Upper lobe of right lung (tissue), 1 donor: ENCODE data around the gene EDAR. TPM values are rescaled to one million over a fixed set of nuclear protein-coding genes. Genes with fewer than 3 reads are reported as not detected.

Experiments
- ATAC-seq: fragments of 200-7000 bp; cut with Tn5 transposase; one replicate; pipeline ENCODE4 v1.9.1; 2020; ENCODE audit warnings: mild to moderate bottlenecking, moderate library complexity
- DNase-seq: peaks from one replicate; pipeline ENCODE4 v3.0.0-alpha.2; 2020
- H3K27ac ChIP-seq: fragments of 200-600 bp; one replicate; pipeline ENCODE4 v1.8.0; 2022
- H3K27me3 ChIP-seq: fragments of 200-600 bp; one replicate; pipeline ENCODE4 v1.8.0; 2022; ENCODE audit warnings: mild to moderate bottlenecking
- H3K36me3 ChIP-seq: fragments of 200-600 bp; one replicate; pipeline ENCODE4 v1.8.0; 2022
- H3K4me1 ChIP-seq: fragments of 200-600 bp; one replicate; pipeline ENCODE4 v1.8.0; 2022
- H3K4me3 ChIP-seq: fragments of 200-600 bp; one replicate; pipeline ENCODE4 v1.8.0; 2022; ENCODE audit warnings: mild to moderate bottlenecking
- H3K9me3 ChIP-seq: fragments of 200-600 bp; one replicate; pipeline ENCODE4 v1.8.0; 2022
- intact Hi-C: fragments of 100-400 bp; cut with DNase I; formaldehyde crosslinking; loops from one replicate; pipeline ENCODE4 v1.11.0; 2022
- total RNA-seq: library from RNA; stranded (reverse); fragmentation: NEBNext Ultra II Directional; extraction: Animal tissue kit (Norgen Biotek cat#: 25700); gene quantifications from one replicate; pipeline ENCODE4 v1.2.1, GENCODE V29; 2021
- TF ChIP-seq, protein P1 (sequence below): fragments of 200-600 bp; IDR thresholded peaks from one replicate; pipeline ENCODE4 v1.8.0; 2022; ENCODE audit warnings: antibody characterized with exemption
- donor health status: DM: no; HTN: yes; CAD: no; lungs with severe emphysema.

Gene EDAR
- total RNA-seq, 1 donor from 2014 or later = 0.20 TPM

DNA sequence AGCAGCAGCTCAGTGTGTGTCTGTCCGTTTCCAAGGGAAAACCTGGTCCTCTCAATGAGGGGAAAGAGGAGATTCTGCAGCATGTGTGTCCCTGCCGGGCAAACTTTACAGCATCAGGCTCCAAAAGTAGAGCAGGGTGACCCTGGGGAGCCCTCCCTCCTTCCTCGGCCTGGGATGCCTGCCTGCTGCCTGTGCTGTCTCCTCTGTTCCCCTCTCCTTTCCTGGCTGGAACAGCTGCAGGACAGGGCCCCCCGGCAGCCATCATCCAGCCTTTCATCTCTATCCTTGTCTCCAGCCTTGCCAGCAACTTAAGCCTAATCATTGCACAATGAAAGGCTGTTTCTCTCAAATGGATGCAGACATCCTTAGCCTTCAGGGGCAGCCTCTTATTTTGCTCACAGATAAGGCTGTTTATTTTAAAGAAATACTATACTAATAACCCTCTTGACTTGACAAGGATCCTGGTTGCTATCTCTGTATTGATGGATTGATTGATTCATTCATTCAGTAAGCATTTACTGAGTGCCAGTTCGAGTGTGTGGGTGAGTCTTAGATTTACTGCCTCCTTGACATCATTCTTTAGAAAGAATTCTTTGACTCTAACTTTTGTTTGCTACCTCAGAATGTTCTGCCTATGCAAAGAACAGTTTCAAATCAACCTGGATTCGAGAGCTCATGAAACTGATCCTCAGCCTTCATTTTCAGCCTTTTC is 40.6 kb upstream of the EDAR start:
- Histone ChIP-seq H3K27me3 (no peaks in the 10 kb centered on the region), H3K4me1 (peaks cover 4% of the 10 kb centered on the region), H3K4me3 (no peak overlapping the region), H3K9me3 (no peaks in the 10 kb centered on the region), H3K27ac (no peak overlapping the region), H3K36me3 (no peaks in the 10 kb centered on the region)
- DNase-seq (no peak), ATAC-seq (no peak)
- intact Hi-C loops = no loop called here
- TF ChIP-seq, protein P1, sequence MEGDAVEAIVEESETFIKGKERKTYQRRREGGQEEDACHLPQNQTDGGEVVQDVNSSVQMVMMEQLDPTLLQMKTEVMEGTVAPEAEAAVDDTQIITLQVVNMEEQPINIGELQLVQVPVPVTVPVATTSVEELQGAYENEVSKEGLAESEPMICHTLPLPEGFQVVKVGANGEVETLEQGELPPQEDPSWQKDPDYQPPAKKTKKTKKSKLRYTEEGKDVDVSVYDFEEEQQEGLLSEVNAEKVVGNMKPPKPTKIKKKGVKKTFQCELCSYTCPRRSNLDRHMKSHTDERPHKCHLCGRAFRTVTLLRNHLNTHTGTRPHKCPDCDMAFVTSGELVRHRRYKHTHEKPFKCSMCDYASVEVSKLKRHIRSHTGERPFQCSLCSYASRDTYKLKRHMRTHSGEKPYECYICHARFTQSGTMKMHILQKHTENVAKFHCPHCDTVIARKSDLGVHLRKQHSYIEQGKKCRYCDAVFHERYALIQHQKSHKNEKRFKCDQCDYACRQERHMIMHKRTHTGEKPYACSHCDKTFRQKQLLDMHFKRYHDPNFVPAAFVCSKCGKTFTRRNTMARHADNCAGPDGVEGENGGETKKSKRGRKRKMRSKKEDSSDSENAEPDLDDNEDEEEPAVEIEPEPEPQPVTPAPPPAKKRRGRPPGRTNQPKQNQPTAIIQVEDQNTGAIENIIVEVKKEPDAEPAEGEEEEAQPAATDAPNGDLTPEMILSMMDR = no peak

DNA sequence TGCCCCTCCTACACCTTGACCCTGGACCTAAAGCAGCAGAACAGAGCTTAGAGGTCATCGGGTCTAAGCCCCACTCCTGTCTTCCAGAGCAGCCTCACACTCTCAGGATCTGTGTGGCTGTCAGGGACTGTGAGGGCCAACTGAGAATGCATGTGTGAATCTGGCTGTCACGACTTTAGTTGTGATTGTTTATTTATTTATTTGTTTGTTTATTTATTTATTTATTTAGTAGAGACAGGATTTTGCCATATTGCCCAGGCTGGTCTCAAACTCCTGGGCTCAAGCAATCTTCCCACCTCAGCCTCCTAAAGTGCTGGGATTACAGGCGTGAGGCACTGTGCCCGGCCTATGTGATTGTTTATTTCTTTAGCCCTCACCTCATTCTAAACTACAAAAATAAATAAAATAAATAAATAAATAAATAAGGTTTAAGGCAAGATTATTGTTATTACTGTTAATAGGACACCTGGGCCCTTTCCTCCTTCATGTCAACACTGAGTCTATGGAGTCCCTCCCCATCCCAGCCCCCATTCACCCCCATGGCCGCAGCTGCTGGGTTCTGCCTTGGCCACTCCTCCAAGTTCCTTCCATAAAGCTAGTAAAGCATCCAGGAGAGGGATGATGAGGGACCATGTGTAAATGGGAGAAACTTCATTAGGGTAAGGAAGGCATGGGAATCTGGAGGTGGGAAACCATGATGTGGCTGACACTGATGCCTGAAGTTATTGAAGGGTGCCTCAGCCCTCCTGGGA is 39.9 kb upstream of the EDAR start:
- H3K27ac ChIP-seq = no peak overlapping the region
- intact Hi-C loops = no loop called here
- H3K4me1 ChIP-seq = peaks cover 4% of the 10 kb centered on the region
- H3K4me3 ChIP-seq = no peak overlapping the region
- H3K9me3 ChIP-seq = no peaks in the 10 kb centered on the region
- no peaks in the 10 kb centered on the region for H3K27me3 ChIP-seq
- DNase-seq (no peak), ATAC-seq (no peak)
- TF ChIP-seq, protein P1 = no peak
- H3K36me3 ChIP-seq = no peaks in the 10 kb centered on the region

DNA sequence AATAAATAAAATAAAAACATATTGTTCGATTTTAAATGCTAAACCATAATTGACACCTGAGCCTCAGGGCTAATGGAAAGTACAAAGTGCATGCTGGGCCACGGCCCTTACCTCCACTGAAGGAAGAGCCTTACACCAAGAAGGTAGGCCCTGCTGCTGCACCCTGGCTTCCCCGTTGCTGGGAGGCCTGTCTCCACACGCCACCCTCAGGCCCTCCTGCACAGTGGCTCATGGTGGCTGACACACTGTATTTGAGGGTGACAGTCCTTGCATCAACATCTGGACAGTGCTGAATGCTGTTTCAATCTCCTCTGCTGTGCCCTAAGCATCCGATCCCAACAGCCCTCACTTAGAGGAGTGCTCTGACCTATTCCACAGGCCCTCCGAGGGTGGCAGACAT is 39.3 kb upstream of the EDAR start:
- no peaks in the 10 kb centered on the region for H3K36me3 ChIP-seq
- ATAC-seq = no peak

DNA sequence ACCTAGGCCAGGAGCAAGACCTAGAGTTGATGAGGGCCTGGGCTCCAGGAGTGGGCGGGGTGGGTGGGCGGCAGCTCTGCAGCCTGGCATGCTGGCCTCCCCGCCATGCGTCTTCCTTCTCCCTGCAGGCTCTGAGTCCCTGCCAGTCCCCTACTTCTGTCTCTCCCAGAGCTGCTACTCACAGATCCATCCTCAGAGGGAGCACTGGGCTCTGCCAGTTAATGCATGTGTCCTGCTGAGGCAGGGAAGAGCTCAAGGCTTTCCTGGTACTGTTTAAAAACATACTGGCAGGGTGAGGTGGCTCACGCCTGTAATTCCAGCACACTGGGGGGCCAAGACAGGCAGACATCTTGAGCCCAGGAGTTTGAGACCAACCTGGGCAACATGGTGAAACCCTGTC is 38.7 kb upstream of the EDAR start:
- H3K27ac ChIP-seq = no peak overlapping the region
- TF ChIP-seq, protein P1 = no peak
- no peak overlapping the region for H3K4me3 ChIP-seq
- H3K4me1 ChIP-seq = peaks cover 4% of the 10 kb centered on the region
- no peak for DNase-seq
- no peak for ATAC-seq
- no peaks in the 10 kb centered on the region for H3K9me3 ChIP-seq
- H3K36me3 ChIP-seq = no peaks in the 10 kb centered on the region
- H3K27me3 ChIP-seq = no peaks in the 10 kb centered on the region
- intact Hi-C loops = no loop called here

More for the DNA sequence above, 39.3 kb upstream of the EDAR start:
- Histone ChIP-seq H3K9me3 (no peaks in the 10 kb centered on the region), H3K4me3 (no peak overlapping the region), H3K27ac (no peak overlapping the region), H3K4me1 (peaks cover 4% of the 10 kb centered on the region), H3K27me3 (no peaks in the 10 kb centered on the region)
- TF ChIP-seq, protein P1 = no peak
- intact Hi-C loops = no loop called here
- no peak for DNase-seq

DNA sequence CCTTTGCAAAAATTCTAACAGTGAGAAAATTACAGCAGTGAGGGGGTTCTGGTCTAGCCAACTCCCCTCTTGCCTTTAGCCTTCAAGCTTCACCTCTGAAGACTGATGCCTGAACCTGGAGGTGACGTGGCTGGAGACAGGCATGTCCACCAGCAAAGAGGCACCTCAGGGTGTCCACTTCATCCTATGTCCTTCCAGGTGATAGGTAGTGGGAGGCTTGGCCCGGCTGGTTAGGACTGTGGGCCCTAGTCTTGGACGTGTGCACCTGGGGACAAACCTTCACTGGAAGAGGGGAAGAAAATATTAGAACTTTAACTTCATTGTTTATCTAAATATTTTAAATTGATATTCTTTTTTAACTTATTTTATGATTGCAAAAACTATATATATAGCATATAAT is 35.5 kb upstream of the EDAR start:
- ATAC-seq (no peak), DNase-seq (no peak)

More for the DNA sequence above, 35.5 kb upstream of the EDAR start:
- no peaks in the 10 kb centered on the region for H3K27me3 ChIP-seq
- TF ChIP-seq, protein P1 = no peak
- H3K9me3 ChIP-seq = no peaks in the 10 kb centered on the region
- no peak overlapping the region for H3K4me3 ChIP-seq
- no peaks in the 10 kb centered on the region for H3K36me3 ChIP-seq
- intact Hi-C loops = no loop called here
- no peaks in the 10 kb centered on the region for H3K4me1 ChIP-seq
- H3K27ac ChIP-seq = no peak overlapping the region
